Tibial artery (tissue), 4 donors: ENCODE data around the gene MICU2.
"Not testable (repeated sequence)": the region's sequence is repeated elsewhere in the genome, so short reads cannot be mapped to it uniquely, and the experiment has no call there.

Experiments used
- DNase-seq, 2 donors: peaks; one replicate each; pipeline ENCODE4 v3.0.0-alpha.2; 2019
- H3K27ac ChIP-seq, 2 donors: fragments of 200-600 bp; sonication (generic) in 1 of 2; 1 replicate in 1 of 2; 2 replicates in 1 of 2; pipeline ENCODE4 v1.5.1; 2018 to 2019; ENCODE audit warnings: mild to moderate bottlenecking in 1 of 2
- H3K27me3 ChIP-seq, 2 donors: fragments of 200-600 bp; sonication (generic) in 1 of 2; one replicate each; pipeline versions ENCODE4 v1.5.1 to v1.6.0; 2016 to 2019
- H3K36me3 ChIP-seq, 3 donors: fragments of 200-600 bp; sonication (generic) in 2 of 3; one replicate each; pipeline ENCODE4 v1.5.1; 2016 to 2019; ENCODE audit warnings: mild to moderate bottlenecking in 2 of 3
- H3K4me1 ChIP-seq, 4 donors: fragments of 200-600 bp; sonication (generic) in 2 of 4; 1 replicate in 3 of 4; 2 replicates in 1 of 4; pipeline ENCODE4 v1.5.1; 2016 to 2019
- H3K4me3 ChIP-seq, 2 donors: fragments of 200-600 bp; sonication (generic) in 1 of 2; 1 replicate in 1 of 2; 2 replicates in 1 of 2; pipeline ENCODE4 v1.5.1; 2018 to 2019; ENCODE audit warnings: mild to moderate bottlenecking in 2 of 2
- H3K9me3 ChIP-seq, 3 donors: fragments of 200-600 bp; sonication (generic) in 1 of 3; one replicate each; pipeline ENCODE4 v1.5.1; 2016 to 2019
- CTCF ChIP-seq, 2 experiments: fragments of 200-600 bp in 1 of 2; fragments of 450-650 bp in 1 of 2; IDR thresholded peaks; one replicate each; pipeline ENCODE4 v1.5.1; 2017 to 2019; ENCODE audit warnings: antibody characterized with exemption in 2 of 2, mild to moderate bottlenecking in 1 of 2, moderate library complexity in 1 of 2
- intact Hi-C: fragments of 100-400 bp; cut with DNase I; formaldehyde crosslinking; loops from one replicate; pipeline ENCODE4 v1.15.0; 2023; ENCODE audit warnings: low total_unique reads

MICU2 gene

GRCh38 chr13:21568854-21569253 lies 35.1 kb downstream of the MICU2 start:
- DNase-seq = no peak

GRCh38 chr13:21567714-21568113 lies 36.3 kb downstream of the MICU2 start:
- H3K36me3 ChIP-seq = peaks cover 8 to 35% (median 33%) of the 10 kb centered on the region in 3 donors
- H3K27me3 ChIP-seq = no peaks in the 10 kb centered on the region
- DNase-seq = no peak
- no peak for TF ChIP-seq CTCF (IDR thresholded peaks at IDR 0.05)
- no peak overlapping the region for H3K4me3 ChIP-seq
- no peaks in the 10 kb centered on the region for H3K4me1 ChIP-seq
- H3K27ac ChIP-seq = no peak overlapping the region
- H3K9me3 ChIP-seq = no peaks in the 10 kb centered on the region
- intact Hi-C loops = no loop called here

More at GRCh38 chr13:21568854-21569253, 35.1 kb downstream of the MICU2 start:
- Histone ChIP-seq H3K4me3 (no peak overlapping the region), H3K9me3 (no peaks in the 10 kb centered on the region), H3K27ac (no peak overlapping the region), H3K4me1 (no peaks in the 10 kb centered on the region), H3K36me3 (peaks cover 8 to 24% (median 22%) of the 10 kb centered on the region in 3 donors), H3K27me3 (no peaks in the 10 kb centered on the region)
- intact Hi-C loops = no loop called here
- no peak for TF ChIP-seq CTCF (IDR thresholded peaks at IDR 0.05)

- TF ChIP-seq CTCF (IDR thresholded peaks at IDR 0.05) = no peak
- Histone ChIP-seq H3K36me3 (peaks cover 0 to 17% (median 14%) of the 10 kb centered on the region in 3 donors), H3K9me3 (no peaks in the 10 kb centered on the region), H3K27me3 (no peaks in the 10 kb centered on the region), H3K4me1 (no peaks in the 10 kb centered on the region), H3K4me3 (no peak overlapping the region), H3K27ac (no peak overlapping the region)
- no peak for DNase-seq
- intact Hi-C loops = no loop called here
Observed at GRCh38 chr13:21557995-21558394, 46.0 kb downstream of the MICU2 start.

- intact Hi-C loops = no loop called here
- H3K36me3 ChIP-seq = peaks cover 0 to 14% (median 5%) of the 10 kb centered on the region in 3 donors
- no peaks in the 10 kb centered on the region for H3K9me3 ChIP-seq
- no peak for DNase-seq
- H3K4me1 ChIP-seq = no peaks in the 10 kb centered on the region
- no peak overlapping the region for H3K4me3 ChIP-seq
- H3K27ac ChIP-seq = no peak overlapping the region
- TF ChIP-seq CTCF (IDR thresholded peaks at IDR 0.05) = no peak
- no peaks in the 10 kb centered on the region for H3K27me3 ChIP-seq
Observed at GRCh38 chr13:21556051-21556450, 47.9 kb downstream of the MICU2 start.

- DNase-seq, H3K36me3 ChIP-seq, H3K27ac ChIP-seq, H3K9me3 ChIP-seq, H3K4me3 ChIP-seq, H3K27me3 ChIP-seq, intact Hi-C loops, H3K4me1 ChIP-seq: not testable (repeated sequence)
Observed at GRCh38 chr13:21553261-21553660, 50.7 kb downstream of the MICU2 start.

GRCh38 chr13:21550918-21551317 lies 53.1 kb downstream of the MICU2 start:
- Histone ChIP-seq H3K4me3 (no peak overlapping the region), H3K4me1 (no peaks in the 10 kb centered on the region), H3K27me3 (no peaks in the 10 kb centered on the region), H3K27ac (no peak overlapping the region), H3K36me3 (peaks cover 0 to 4% (median 0%) of the 10 kb centered on the region in 3 donors), H3K9me3 (no peaks in the 10 kb centered on the region)
- intact Hi-C loops = no loop called here
- no peak for TF ChIP-seq CTCF (IDR thresholded peaks at IDR 0.05)
- DNase-seq = no peak
